Measurements from ENCODE around the gene MYOZ2.

DNA sequence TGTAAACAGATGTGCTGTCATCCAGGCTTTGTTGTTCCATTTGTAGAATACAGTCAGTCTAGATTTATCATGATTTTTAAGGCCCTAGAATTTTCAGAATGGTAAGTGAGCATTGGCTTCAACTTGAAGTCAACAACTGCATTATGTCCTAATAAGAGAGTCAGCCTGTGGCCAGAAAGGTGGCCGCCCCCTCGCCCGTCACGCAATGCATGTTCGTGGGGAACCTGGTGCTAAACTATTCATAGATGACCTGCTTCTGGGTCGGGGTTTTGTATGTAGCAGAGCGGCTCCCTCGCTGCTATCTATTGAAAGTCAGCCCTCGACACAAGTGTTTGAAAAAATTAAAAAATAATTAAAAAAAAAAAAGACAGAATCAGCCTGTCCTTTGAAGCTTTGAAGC is 101.6 kb downstream of the MYOZ2 start:
- TF ChIP-seq GATA2 (IDR thresholded peaks at IDR 0.05; ENCODE audit: low read depth, low read length) (no peak), GATA3 (IDR thresholded peaks at IDR 0.05; ENCODE audit: low read depth, low read length) (no peak)

All from SH-SY5Y (cell line).